ENCODE data around the gene AUP1. TPM values are rescaled to one million over a fixed set of nuclear protein-coding genes. Genes with fewer than 3 reads are reported as not detected.
"Not testable (repeated sequence)": the region's sequence is repeated elsewhere in the genome, so short reads cannot be mapped to it uniquely, and the experiment has no call there.

AUP1 gene, protein sequence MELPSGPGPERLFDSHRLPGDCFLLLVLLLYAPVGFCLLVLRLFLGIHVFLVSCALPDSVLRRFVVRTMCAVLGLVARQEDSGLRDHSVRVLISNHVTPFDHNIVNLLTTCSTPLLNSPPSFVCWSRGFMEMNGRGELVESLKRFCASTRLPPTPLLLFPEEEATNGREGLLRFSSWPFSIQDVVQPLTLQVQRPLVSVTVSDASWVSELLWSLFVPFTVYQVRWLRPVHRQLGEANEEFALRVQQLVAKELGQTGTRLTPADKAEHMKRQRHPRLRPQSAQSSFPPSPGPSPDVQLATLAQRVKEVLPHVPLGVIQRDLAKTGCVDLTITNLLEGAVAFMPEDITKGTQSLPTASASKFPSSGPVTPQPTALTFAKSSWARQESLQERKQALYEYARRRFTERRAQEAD
- polyA plus RNA-seq (ENCODE audit: insufficient read length in 4 of 4), result 100 to 1,000 TPM in 3 of 4 donors, 10 to 100 TPM in 1; 95.8 to 113 (median 110) TPM

DNA sequence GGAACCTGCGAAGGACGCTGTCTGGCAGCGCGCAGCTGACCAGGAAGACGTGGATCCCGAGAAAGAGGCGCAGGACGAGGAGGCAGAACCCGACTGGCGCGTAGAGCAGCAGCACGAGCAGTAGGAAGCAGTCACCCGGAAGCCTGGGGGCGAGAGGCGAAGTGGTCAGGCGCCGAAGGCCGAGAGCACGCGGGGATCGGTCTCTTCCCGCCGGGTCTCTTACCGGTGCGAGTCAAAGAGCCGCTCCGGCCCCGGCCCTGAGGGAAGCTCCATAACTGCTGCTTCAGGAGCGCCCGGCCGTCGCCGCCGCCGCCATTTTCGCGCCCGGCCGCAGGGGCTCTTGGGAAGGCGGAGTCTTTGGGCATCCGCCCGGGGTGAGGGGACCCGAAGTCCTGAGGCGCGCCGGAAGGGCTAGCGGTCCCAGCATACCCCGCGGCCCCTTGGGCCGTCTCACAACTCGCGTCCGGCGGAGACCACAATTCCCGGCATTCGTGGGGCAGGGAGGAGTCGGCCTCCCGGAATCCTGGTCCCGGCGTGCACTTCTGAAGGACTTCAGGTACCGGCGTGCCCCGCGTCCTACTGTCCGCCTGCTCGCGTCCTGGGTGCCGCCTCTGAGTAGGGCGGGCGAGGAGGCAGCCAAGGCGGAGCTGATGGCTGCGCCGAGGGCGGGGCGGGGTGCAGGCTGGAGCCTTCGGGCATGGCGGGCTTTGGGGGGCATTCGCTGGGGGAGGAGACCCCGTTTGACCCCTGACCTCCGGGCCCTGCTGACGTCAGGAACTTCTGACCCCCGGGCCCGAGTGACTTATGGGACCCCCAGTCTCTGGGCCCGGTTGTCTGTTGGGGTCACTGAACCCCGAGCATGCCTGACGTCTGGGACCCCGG, at the start of gene AUP1, which contains the start of gene HTRA2:
TSS of gene AUP1 (minus strand) at position 350 of the 882 bp plus-strand sequence. CDS start at position 273, 77 bp downstream.
TSS of gene HTRA2 (plus strand) at position 577 of the 882 bp plus-strand sequence. CDS start at position 651, 74 bp downstream.
- peak; percentile 93 to 98 (median 97) for DNase-seq (ENCODE audit: low read depth in 4 of 4, low spot score in 3 of 4)

DNA sequence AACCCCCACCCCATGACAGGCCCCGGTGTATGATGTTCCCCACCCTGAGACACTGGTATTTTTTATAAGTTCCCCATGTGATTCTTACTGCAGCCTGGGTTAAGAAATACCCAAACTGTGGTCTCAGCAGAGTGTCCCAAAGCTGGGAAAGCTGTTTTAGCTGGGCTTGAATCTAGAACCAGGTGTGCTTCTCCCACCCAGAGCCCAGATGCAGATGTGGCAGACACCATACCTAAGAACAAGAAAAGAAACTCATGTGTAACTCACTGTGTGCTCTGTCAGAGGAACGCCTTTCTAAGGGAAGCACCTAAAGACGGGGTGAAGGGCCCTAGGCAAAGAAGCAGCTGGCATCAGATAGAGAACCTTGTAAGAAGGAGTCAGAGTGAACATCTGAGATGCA, 48.9 kb upstream of the AUP1 start:
- no peak for DNase-seq (ENCODE audit: low read depth in 4 of 4, low spot score in 3 of 4)

DNA sequence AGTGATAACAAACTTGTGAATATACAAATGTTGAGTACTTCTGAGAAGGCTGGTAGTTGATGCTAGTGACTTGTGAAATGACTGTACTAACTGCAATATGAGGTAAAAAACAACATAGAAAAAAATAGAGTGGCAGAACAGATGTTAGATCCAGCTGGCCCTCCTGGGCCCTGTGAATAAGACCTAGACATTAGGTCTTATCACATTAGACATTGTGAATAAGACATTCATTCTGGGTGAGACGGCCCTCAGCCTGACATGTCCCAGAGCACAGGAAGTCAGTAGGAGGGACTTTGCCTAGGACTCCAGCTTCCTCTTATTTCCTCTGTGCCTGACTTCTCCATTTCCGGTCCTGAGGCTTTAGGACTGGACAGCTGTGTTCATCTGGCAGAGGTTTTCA, 47.9 kb upstream of the AUP1 start:
- DNase-seq (ENCODE audit: low read depth in 4 of 4, low spot score in 3 of 4), result no peak

DNA sequence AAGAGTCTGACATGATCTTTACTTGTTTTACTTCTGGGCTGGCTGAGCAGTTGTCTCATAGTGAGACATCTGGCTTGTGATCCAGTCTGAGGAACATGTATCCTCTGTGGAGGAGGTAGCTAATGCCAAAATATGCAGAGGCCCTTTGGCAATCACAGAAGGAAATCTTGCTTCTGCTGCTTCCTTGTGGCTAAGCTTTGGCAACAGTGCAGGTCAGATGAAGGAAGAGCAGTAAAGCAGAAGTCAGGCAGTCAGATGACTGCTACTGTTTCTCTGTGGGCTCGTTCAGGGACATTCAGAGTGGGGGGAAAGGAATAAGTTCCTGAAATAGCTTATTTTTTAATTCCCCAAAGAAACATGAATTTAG, 47.3 kb upstream of the AUP1 start:
- DNase-seq (ENCODE audit: low read depth in 4 of 4, low spot score in 3 of 4), result no peak

DNA sequence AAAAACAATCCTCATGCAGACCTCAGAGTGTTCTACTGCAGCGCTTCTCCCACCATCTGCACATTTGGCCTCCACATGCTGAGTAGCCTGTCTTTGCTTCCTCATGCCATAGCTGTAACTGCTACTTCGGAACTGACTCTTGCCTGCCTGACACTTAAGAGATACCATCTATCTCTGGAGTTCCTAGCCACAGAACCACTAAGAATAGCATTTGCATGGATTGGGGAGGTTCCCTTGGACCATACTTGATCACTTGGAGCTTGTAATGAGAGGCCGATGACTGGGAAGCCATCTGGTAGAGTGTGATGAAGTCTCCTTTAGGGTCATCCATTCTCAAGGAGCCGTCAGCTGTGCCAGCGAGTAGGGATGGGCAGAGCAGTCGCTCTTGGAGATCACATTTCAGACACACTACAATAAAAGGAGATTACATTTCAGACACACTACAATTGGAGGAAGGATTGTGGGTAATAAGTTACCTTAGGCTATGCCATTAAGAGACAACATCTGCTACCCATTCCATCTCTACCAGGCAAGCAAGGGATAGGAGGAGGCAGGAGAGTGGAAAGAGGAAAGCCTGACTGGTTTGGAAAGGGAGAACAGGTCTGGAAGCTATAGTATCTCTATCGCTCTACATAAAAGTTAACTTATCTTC, 46.8 kb upstream of the AUP1 start:
- DNase-seq (ENCODE audit: low read depth in 4 of 4, low spot score in 3 of 4), result no peak

DNA sequence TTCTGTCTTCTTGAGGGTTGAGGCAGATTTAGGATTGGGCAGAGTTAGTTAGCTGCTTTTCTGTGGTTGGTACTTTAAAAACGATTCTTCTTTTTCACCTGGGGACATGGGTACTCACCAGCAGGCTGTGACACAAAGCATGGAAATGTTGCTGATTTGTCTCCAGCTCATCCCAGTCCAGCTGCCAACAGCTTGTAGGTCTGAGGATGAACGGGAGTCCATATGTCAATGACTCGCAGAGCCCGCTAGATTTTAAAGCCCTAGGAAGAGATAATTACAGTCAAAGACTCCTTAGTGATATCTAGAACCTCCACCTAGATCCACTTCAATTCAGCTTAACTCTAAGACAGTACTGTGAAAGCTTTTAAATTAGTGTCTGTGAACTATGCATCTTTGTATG, 45.8 kb upstream of the AUP1 start:
- DNase-seq (ENCODE audit: low read depth in 4 of 4, low spot score in 3 of 4), result no peak

DNA sequence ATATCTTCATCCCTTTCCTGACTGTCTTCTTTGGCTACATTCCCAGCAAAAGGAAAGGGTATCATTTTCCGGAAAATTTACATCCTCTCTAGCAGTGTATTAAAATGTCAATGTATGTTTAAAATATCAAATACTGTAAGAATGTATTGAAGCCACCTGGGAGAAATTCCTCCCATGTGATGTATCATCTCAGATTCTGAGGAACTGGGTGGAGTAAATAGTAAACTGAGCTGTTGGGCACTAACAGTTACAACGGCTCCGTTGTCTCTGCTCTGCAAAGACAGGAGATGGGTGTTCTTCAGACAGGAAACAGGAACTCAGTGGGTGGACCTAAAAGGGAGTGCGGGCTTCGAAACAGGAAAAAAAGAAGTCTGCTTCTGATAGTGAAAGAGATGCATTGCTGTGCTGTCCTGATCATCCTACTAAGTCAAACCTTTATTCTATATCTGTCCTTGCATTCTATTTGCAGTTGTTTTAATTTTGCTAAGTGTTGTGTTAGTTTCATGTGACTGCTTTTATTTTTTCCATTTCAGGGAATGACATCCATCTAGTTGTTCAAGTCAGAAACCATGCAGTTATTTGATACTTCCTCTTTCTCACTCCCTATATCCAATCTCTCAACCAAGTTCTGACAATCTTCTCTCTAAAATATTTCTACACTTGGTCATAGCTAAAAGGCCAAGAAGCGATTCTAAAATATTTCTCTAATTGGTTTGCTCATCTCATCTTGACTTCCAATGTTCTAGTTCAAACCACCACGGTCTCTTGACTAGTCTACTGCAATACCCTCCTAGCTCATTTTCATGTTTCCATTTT, 44.4 kb upstream of the AUP1 start:
- no peak for DNase-seq (ENCODE audit: low read depth in 4 of 4, low spot score in 3 of 4)

DNA sequence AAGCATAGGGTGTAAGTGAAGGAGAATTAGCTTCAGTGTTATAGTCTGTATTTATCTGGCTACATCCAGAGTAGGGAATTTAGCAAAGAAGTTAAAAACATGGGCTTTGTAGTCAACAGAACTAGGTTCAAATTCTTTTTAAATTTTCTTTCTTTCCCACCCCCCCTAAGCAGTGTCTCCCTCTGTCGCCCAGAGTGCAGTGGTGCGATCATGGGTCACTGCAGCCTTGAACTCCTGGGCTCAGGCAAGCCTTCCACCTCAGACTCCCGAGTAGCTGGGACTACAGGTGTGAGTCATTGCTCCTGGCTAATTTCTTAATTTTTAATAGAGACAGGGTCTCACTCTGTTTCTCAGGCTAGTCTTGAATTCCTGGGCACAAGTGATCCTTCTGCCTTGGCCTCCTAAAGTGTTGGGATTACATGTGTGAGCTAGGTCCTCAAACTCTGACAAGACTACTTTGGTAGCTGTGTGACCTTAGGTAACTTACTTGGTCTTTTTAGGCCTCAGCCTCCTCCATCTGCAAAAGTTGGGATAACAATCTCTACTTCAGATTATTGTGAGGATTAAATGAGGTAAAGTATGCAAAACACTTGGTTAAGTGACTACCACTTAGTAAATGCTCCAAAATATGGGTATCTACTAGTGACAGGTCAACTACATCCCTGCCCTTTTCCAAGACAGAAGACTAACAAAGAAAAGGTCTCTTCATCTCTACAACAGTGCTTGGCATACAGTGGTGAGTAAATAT, 42.8 kb upstream of the AUP1 start:
- DNase-seq (ENCODE audit: low read depth in 4 of 4, low spot score in 3 of 4), result no peak

DNA sequence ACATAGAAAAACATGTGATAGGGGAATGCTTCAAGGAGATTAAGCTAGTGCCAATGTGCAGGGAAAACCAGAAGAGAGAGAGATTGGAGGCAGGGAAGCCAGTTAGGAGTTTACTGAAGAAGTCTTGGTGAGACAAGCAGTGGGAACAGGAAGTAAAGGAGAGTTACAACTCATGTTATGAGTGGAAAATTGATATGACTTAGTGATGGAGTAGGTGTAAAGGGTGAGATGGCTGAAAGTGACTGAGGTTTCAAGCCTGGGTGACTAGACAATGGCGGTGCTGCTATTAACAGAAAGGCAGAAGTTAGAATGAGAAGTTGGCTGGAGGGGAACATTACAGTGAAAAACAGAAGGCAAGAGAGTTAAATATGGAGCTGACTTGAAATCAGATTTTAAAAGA, 41.6 kb upstream of the AUP1 start:
- no peak for DNase-seq (ENCODE audit: low read depth in 4 of 4, low spot score in 3 of 4)

DNA sequence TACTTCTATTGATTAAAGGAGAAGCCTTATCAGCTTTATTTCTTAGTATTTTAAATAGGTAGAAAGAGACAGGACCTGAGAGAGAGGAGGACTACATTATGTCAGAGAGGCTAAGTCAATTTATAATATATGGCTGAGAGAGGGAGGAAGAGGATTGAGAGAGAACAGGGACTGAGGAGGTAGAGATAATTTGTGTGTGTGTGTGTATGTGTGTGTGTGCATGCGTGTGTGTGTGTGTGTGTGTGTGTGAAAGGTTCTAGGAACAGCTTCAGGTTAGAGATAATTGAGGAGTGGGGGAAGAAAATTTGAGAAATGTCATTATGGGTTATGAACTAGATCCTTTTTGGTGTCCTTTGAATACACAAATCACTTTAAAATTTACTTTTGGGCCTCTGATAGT, 40.2 kb upstream of the AUP1 start:
- DNase-seq (ENCODE audit: low read depth in 4 of 4, low spot score in 3 of 4), result no peak

DNA sequence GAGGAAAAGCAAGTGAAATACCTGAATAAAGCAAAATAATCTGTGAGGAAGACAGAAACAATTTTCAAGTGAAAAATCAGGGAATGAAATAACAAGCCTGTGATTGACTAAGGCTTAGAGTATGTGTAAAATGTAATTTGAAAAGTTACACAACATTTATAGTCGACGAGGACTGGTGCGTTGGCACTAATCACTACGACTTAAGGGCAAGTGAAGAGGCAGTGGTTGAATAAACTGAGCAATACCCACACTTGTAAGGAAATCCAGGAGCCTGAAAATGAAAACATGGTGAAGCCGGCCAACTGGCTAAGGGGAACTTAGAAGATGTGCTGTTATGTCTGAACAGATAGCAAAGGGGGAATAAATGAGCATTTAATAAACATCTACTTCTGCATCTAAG, 38.4 kb upstream of the AUP1 start:
- DNase-seq (ENCODE audit: low read depth in 4 of 4, low spot score in 3 of 4), result no peak

DNA sequence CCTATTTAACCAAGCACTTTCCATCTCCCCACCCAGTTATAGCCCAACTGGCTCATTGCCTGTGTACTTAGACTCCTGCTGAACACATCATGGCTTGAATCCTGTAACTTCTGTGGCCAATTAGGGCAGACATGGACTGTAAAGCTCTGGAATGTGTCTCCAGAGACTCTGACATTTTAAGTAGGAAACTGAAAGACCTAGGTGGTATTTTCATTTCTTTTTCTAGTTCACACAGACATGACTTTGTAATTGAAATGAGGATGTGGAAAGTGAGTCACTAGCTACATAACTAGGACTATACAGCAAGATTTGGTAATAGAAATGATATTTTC, 37.2 kb upstream of the AUP1 start:
- no peak for DNase-seq (ENCODE audit: low read depth in 4 of 4, low spot score in 3 of 4)

DNA sequence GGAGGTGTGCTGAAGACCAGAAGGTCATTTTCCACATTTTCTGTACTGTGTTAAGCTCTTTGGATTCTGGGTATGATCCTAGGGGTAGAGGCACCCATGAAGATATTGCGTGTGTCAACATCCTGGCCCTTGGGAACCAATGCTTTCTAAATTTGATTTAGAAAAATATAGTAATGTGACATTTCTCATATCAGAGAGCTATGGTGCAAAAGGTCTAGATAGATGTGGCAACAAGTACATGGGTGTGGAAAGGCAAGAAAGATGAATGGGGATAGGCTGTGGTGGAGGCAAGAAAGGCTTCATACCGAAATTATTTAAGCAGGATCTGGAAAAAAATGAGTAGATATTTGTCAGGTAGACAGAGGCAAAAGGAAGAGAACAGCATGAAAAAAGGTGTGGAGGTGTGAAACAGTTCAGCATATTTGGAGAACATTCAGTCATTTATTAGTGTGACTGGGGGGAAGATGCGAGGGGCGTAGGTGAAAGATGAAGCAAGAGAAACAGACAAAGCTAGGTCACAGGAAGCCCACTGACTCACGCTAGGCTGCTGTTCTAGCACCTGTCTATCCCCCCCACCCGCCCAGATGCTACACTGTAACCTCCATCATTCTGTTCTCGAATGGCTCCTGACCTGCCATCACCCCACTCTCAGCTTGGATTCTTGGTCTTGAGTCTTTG, 36.7 kb upstream of the AUP1 start:
- no peak for DNase-seq (ENCODE audit: low read depth in 4 of 4, low spot score in 3 of 4)

DNA sequence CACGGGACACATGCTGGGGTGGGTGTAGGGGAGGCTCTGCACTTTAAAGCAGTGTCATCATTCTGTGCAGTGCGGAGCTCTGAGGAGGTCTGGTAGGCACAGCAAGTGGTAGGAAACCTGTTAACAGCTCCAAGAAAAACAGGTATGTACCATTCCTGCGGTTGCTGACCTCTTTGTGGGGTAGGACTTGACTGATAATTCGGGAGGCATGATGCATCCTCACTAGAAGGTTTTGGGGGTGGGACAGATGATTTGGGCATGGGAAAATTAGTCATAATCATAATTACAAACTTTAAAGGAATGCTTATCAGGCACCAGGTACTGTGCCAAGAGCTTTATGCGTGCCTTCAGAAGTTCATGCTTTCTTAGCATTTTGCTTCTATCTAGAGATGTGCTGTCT, 34.7 kb upstream of the AUP1 start:
- no peak for DNase-seq (ENCODE audit: low read depth in 4 of 4, low spot score in 3 of 4)

DNA sequence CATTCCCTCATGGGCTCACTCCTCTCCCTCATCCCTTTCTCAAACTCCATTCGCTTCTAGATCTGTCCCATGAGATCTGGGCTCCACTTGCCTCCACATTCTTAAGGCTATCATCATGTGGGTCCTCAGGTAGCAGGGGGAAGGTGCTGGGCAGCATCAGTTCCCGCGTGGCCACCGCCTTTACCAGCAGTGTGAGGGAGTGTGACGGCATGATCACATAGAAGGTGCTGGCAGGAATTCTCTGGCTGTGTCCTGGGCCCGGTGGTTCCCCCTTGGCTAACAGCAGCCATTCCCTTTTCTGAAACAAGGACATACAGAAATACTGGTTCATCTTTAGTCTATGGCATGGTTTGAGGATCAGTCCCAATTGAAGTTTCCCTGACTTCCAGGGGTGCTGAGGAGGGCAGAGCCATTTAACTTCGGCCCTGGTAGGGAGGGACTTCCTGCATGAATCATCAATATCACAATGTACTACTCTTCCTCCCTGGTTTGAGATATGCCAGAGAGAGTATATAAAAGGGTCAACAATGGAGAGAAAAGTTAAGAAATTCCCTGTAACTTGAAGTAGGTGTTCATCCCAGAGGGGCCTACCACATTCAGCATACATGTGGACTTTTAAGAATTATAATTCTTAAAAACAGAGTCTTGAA, 32.7 kb upstream of the AUP1 start:
- DNase-seq (ENCODE audit: low read depth in 4 of 4, low spot score in 3 of 4), result no peak

DNA sequence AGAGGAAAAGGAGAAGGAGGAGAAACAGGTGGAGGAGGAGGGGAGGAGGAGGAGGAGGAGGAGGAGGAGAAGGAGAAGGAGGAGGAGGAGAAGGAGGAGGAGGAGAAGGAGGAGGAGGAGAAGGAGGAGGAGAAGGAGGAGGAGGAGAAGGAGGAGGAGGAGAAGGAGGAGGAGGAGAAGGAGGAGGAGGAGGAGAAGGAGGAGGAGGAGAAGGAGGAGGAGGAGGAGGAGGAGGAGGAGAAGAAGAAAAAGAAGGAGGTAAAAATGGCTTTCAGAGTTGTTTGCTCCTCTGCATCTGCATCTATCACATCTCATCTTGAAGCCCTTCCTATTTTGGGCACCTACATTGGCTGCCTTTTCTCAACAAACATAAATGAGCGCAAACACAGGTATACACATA, 31.5 kb upstream of the AUP1 start:
- DNase-seq (ENCODE audit: low read depth in 4 of 4, low spot score in 3 of 4), result not testable (repeated sequence)

DNA sequence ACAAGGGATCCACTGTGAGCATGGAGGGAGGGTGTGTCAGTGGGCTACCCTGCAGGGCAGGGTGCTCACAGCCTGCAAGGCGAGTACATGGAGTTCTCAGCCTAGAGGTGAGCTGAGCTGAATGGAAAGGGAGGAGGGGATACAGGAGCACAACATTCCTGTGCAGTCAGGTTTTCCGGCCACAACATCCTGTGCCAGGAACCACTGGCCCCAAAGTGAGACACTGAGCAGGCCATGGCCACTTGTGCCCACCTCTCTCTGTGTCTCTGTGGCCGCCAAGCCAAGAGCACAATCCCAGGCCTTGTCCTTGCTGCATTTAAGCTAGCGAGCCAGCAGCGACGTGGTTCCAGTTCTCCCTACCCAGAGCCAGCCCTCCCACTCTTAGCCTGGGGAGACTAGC, 31.1 kb upstream of the AUP1 start:
- DNase-seq (ENCODE audit: low read depth in 4 of 4, low spot score in 3 of 4), result no peak

DNA sequence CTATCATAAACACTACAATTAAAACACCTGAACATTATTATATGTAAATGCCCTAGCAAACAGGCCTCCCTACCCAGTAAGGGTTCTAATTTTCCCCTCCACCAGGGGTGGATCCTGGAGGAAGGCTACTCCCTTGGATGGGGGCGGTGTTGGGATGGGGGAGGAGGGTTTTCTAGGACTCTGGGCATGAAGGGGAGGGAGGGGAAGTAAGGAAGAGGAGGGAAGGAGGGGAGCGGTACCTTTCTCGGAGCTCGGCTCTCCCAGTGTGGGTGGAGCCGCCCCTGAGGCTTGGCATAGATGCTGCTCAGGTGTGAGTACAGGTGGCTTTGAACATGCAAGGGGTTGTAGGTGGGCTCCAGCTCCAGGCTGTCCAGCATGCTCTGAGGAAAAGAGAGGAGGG, 30.4 kb upstream of the AUP1 start:
- no peak for DNase-seq (ENCODE audit: low read depth in 4 of 4, low spot score in 3 of 4)

Measured in right renal pelvis (tissue), 4 donors.